Stimulated activated CD8-positive, alpha-beta memory T cell treated with anti-CD3 and anti-CD28 coated beads, Interleukin-15, amount 100 ng/mL, for 24 hours (primary cell): ENCODE data around the gene GOPC.

Experiments
- DNase-seq: peaks from one replicate; pipeline ENCODE4 v3.0.0-alpha.2; 2020; ENCODE audit warnings: low read depth

GOPC gene

GRCh38 chr6:117595099-117595923 lies 7.0 kb downstream of the GOPC start:
- DNase-seq: no peak

- no peak for DNase-seq
These were observed 9.1 kb downstream of the GOPC start for GRCh38 chr6:117592983-117593759.

GRCh38 chr6:117591405-117591804 lies 10.9 kb downstream of the GOPC start:
- DNase-seq: no peak

GRCh38 chr6:117590447-117590846 lies 11.9 kb downstream of the GOPC start:
- DNase-seq: no peak

- no peak for DNase-seq
These were observed 16.7 kb downstream of the GOPC start for GRCh38 chr6:117585647-117586046.

- DNase-seq: no peak
These were observed 28.1 kb downstream of the GOPC start for GRCh38 chr6:117574198-117574597.

- no peak for DNase-seq
These were observed 29.2 kb downstream of the GOPC start for GRCh38 chr6:117573006-117573680.

GRCh38 chr6:117568831-117569410 lies 33.4 kb downstream of the GOPC start:
- no peak for DNase-seq

GRCh38 chr6:117568247-117568646 lies 34.1 kb downstream of the GOPC start:
- no peak for DNase-seq

- DNase-seq: no peak
These were observed 37.6 kb downstream of the GOPC start for GRCh38 chr6:117564681-117565080.

GRCh38 chr6:117561128-117561527 lies 41.2 kb downstream of the GOPC start:
- no peak for DNase-seq

GRCh38 chr6:117559299-117559698 lies 43.0 kb downstream of the GOPC start:
- no peak for DNase-seq

GRCh38 chr6:117558818-117559217 lies 43.5 kb downstream of the GOPC start:
- no peak for DNase-seq

- no peak for DNase-seq
These were observed 44.4 kb downstream of the GOPC start for GRCh38 chr6:117557951-117558350.

GRCh38 chr6:117555882-117556498 lies 46.3 kb downstream of the GOPC start:
- peak; percentile 24 for DNase-seq

GRCh38 chr6:117555262-117555849 lies 47.0 kb downstream of the GOPC start:
- no peak for DNase-seq

- no peak for DNase-seq
These were observed 49.2 kb downstream of the GOPC start for GRCh38 chr6:117553142-117553541.

- no peak for DNase-seq
These were observed 49.7 kb downstream of the GOPC start for GRCh38 chr6:117552618-117553017.

GRCh38 chr6:117550618-117551242 lies 51.6 kb downstream of the GOPC start:
- no peak for DNase-seq

- DNase-seq: no peak
These were observed 52.2 kb downstream of the GOPC start for GRCh38 chr6:117550078-117550600.

- no peak for DNase-seq
These were observed 52.7 kb downstream of the GOPC start for GRCh38 chr6:117549611-117550010.
